Measurements from ENCODE around the gene GRM8.

DNA sequence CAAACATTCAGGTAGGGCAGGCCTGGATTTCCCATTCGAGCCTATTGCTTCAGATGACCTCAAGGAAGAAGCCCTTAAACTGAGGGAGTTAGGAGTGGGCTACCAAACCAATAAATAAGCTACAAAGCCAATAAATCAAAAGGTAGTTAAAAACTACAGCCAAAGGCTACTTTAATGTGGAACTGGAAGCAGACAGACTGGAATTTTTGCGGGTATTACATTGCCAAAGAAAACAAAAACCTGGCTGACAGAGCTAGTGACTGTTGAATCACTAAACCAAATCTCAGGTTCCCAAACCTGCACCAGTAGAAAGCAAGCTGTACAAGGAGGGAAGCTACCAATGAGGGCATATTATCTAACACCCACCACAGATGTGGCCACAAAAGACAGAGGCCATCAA, 315.6 kb downstream of the GRM8 start:
- TF ChIP-seq, protein P1, sequence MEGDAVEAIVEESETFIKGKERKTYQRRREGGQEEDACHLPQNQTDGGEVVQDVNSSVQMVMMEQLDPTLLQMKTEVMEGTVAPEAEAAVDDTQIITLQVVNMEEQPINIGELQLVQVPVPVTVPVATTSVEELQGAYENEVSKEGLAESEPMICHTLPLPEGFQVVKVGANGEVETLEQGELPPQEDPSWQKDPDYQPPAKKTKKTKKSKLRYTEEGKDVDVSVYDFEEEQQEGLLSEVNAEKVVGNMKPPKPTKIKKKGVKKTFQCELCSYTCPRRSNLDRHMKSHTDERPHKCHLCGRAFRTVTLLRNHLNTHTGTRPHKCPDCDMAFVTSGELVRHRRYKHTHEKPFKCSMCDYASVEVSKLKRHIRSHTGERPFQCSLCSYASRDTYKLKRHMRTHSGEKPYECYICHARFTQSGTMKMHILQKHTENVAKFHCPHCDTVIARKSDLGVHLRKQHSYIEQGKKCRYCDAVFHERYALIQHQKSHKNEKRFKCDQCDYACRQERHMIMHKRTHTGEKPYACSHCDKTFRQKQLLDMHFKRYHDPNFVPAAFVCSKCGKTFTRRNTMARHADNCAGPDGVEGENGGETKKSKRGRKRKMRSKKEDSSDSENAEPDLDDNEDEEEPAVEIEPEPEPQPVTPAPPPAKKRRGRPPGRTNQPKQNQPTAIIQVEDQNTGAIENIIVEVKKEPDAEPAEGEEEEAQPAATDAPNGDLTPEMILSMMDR (IDR thresholded peaks at IDR 0.05), result no peak
- no peak for TF ChIP-seq POLR2A (IDR thresholded peaks at IDR 0.05)
- no peak for TF ChIP-seq POLR2AphosphoS5 (IDR thresholded peaks at IDR 0.05)
- no peak for TF ChIP-seq EP300 (IDR thresholded peaks at IDR 0.05)

All from suprapubic skin (tissue), 4 donors.